ENCODE data around the gene TMEM87A.
"Not testable (repeated sequence)": the region's sequence is repeated elsewhere in the genome, so short reads cannot be mapped to it uniquely, and the experiment has no call there.

Gene TMEM87A

DNA sequence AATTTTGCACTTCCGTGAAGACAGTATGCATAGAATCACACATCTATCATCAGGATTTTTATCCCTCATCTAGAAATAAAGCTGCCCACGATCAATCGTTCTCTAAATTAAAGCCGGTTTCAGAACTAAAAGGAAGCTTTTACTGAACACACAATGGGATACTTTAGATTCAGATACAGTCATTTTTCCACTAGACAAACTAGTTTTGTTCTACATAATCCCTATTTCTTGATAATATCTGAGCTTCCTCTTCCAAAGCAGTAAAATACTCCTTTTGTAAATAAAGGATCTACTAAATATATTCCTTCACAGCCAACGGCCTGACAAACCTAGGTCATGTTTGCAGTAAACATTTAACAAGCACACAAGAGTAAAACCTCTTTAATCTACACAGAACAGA lies 2.2 kb downstream of the TMEM87A start:
- no peak for DNase-seq (ENCODE audit: low spot score)

DNA sequence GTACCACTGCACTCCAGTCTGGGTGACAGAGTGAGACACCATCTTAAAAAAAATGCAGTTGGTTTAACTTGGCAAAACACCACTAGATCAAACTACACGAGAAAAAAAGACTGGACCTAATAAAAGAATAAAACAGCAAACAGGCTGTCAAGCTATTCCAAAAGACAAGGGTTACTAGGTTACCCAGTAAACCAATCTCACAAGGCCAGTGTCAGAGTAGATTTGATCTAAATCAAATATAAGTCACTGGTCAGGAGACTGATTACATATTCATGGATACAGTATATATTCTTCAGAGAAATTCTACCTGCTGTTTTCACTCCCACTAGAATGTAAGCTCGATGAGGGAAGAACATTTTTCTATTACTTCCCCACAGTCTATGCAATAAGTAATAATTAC lies 2.7 kb downstream of the TMEM87A start:
- no peak for DNase-seq (ENCODE audit: low spot score)

DNA sequence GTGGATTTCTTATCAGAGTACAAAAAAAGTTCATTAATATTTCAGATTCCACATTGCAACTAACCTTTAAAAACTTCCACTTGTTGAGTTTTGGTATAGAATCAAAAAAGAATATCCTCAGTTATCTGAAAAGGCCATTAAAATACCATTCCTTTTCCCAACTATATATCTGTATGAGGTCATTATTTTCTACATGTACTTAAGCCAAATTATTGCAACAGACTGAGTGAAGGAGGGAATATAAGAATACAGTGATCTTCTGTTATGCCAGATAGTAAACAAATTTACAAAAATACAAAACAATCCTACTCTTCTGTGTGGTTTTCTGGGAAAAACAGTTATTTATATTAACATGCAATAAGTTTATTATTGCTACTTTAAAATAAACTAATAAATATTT lies 5.9 kb downstream of the TMEM87A start:
- DNase-seq (ENCODE audit: low spot score) = no peak

DNA sequence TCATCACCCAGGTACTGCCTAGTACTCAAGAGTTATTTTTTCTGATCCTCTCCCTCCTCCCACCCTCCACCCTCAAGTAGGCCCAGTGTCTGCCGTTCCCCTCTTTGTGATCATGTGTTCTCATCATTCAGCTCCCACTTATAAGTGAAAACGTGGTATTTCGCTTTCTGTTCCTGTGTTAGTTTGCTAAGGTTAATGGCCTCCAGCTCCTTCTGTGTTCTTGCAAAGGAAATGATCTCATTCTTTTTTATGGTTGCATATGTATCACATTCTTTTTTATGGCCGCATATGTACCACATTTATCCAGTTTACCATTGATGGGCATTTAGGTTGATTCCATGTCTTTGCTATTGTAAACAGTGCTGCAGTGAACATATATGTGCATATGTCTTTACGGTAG lies 8.4 kb downstream of the TMEM87A start:
- no peak for DNase-seq (ENCODE audit: low spot score)

DNA sequence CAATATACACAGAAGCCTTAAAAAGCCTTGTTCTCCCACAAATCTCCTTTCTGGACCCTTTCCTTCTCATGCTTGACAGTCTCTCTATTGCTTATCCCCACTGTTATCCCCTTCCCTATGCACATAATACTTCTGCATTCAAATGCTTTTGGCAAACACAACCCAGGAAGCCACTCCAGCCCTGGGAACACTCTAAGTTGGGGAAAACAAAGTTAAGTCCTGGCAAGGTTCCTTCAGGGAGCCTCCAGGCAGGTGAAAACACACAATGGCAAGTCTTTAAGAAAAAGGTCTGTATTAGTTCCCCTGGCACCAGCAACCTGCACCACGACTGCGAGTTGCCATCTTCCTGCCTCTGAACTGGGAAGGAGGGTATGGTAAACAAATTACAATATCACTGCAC lies 19.9 kb downstream of the TMEM87A start:
- DNase-seq (ENCODE audit: low spot score) = no peak

DNA sequence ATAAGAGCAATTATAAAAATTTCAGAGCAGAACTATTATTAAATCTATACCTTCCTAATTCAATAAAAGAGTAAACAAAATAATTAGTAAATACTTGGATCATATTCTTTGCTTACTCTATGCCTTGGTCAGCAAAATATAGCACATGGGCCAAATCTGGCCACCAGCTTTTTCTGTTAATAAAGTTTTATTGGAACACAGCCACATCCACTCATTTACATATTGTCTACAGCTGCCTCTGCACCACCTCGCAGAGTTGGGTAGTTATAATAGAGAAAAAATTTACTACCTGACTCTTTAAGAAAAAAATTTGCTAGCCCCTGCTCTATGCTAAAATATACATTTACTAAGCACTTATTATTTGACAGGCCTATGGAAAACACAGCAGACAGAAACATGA lies 32.4 kb downstream of the TMEM87A start:
- DNase-seq (ENCODE audit: low spot score) = no peak

DNA sequence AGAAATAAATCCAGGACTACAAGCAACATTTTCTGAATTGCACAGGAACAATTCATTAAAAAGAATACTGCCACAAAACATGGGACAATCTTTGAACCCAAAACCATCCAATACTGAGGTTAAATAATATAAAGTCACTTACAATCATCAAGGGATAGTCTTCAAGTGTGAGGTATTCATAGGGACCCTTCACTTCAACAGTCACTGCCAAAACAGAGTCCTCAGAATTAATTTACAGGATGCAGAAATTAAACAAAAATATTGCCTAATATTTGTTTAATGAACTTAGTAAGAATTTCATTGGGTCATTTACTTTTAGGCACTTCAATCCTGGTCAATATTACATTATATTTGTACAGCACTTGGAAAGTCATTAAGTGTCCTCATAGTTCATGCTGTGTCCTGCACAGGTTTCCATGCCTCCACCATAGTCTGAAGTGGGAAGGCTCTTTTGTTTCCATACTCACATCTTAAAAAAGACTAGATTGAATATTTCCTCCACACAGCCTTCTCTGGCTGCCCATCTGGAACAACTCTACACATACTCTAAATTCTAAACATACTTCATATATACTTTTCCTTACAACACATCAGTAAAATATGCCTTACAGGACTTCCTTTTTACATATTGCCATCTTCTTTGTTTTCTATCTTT lies 33.6 kb downstream of the TMEM87A start:
- peak; percentile 34 for DNase-seq (ENCODE audit: low spot score)

DNA sequence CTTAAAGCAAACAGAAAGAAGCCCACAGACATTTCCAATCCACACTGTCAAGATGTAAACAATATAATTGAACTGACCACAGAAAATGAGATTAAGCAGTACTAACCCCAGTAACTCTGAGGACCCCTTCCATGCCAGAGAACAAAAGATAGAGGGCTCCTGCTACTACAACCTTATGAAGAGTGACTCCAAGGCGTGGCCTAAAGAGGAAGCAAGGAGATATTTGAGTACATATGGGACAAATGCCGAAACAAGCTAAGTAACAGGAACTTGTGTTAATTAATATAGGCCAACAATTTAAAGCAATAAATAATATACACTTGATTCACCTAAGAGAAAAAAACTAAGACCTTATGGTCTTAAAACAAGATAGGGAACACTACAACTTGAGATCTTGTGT lies 40.1 kb downstream of the TMEM87A start:
- DNase-seq (ENCODE audit: low spot score) = no peak

DNA sequence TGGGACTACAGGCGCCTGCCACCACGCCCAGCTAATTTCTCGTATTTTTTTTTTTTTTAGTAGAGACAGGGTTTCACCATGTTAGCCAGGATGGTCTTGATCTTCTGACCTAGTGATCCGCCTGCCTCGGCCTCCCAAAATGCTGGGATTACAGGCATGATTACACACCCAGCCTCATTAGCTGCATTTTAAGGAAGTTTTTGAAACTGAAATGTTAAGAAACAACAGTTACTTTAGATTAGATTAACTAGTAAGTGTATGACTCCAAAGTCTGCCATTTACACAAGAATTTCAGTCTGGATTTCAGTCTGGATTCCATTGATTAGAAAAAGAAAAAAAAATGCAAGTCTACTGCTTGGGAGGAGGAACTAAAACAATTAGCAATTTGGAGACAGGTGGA lies 40.6 kb downstream of the TMEM87A start:
- DNase-seq (ENCODE audit: low spot score) = no peak

DNA sequence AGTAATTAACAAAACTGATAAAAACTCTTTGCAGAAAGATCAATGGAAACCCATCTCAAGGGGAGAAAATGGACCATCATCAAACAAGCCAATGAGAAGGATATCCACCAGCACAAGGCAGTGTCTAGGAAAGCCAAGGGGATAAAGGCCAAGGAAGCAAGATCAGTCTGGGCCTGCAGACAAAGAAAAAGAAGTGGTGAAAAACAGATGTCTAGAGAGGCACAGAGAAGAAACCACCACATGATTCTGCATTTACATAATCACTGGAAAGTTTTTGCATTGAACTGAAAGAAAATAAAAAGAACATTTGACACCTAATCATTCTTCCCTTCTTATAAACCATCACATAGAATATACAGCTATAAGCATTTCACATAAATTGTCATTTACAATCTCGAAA lies 42.1 kb downstream of the TMEM87A start:
- DNase-seq (ENCODE audit: low spot score) = no peak

DNA sequence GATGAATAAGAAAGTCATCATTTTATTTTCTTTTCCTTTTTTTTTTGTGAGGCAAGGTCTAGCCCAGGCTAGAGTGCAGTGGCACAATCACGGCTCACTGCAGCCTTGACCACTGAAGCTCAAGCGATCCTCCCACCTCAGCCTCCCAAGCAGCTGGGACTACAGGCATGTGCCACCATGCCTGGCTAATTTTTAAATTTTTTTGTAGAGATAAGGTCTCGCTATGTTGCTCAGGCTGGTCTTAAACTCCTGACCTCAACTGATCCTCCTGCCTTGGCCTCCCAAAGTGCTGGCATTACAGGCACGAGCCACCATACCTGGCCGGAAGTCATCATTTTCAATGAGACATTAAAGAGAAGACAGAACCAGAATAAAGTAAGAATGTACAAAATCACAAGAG lies 44.3 kb downstream of the TMEM87A start:
- DNase-seq (ENCODE audit: low spot score) = not testable (repeated sequence)

DNA sequence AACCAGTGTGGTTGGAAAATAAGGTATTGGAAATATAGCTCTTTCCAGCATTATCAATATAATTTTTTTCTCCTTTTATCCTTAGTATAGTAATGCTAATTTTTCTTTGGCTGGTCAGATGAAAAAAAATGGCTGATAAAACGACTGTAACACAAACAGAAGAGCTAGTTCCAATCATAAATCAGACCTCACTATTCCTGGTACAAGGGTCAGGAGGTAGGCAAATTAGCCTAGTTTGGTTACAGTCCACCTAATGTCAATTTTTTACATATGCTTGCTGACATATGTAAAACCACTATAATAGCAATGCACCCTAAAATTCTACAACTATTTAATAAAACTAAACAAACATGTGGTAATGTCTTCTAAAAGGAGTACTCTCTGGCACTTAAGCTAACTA lies 45.2 kb downstream of the TMEM87A start:
- no peak for DNase-seq (ENCODE audit: low spot score)

DNA sequence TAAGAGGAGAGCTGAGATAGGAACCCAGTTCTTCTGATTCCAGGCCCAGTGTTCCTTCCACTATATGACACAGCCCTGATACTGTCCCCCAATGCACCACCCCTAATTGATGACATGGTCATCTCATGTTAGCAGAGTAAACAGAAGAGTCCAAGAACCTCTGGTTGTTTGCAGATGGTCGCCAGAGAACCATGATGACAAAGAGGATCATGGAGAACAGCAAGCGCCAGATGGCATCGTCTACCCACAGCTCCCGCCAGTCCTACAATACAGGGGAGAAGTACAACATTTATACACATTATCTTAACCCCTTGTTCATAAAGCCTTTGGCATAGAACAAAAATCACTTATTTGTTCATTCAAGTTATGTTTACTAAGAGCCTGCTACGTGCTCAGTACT lies 46.6 kb downstream of the TMEM87A start:
- DNase-seq (ENCODE audit: low spot score) = no peak

DNA sequence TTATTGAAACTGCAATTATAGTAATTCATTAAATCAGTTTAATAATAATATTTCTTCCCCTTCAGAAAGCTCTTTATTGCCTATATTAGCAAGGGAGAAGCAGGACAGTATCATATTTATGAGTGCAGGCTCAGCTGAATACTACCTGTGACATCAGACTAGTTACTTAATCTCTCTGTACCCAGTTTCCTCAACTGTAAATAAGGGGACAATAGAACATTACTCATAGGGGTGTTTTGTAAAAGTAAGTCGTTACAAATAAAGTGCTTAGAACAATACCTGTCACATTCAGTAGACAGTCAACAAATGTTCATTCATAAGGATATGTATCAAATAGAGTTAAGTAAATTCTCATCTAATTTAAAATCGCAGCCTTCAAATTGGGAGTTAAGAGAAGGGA lies 53.0 kb downstream of the TMEM87A start:
- no peak for DNase-seq (ENCODE audit: low spot score)

DNA sequence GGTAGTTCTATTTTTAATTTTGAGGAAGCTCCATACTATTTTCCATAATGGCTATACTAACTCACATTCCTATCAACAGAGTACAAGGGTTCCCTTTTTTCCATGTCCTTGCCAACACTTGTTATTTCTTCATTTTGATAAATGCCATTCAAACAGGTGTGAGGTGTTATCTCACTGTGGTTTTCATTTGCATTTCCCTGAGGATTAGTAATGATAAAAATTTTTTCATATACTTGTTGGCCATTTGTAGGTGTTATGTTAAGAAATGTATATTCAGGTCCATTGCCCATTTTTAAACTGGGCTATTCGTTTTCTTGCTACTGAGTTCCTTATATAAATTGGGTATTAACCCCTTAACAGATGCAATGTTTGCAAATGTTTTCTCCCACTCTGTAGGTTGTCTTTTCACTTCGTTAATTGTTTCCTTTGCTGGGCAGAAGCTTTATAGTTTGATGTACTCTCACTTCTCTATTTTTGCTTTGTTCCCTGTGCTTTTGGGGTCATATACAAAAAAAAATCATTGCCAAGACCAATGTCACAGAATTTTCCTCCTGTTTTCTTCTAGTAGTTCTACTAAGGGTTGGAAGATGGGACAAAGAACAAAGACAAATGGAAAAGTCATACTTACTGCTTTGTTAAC lies 54.2 kb downstream of the TMEM87A start:
- no peak for DNase-seq (ENCODE audit: low spot score)

DNA sequence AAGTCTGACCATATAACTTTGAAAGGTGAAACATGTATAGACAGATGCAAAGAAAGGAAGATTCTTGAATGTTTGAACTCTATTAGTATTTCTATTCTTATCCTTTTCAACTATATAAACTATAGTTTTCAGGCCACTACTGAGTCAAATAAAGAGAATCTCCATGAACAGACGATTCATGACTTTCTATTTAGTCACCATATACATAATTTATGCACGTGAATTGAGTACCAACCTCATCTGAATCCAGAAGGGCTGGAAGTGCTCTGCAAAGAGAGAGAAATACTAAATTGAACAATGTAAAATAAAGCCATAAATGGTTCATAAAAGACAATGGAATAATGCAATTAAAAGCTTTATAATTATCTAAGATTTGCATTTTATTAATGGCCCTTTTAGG lies 55.7 kb downstream of the TMEM87A start:
- DNase-seq (ENCODE audit: low spot score) = no peak

DNA sequence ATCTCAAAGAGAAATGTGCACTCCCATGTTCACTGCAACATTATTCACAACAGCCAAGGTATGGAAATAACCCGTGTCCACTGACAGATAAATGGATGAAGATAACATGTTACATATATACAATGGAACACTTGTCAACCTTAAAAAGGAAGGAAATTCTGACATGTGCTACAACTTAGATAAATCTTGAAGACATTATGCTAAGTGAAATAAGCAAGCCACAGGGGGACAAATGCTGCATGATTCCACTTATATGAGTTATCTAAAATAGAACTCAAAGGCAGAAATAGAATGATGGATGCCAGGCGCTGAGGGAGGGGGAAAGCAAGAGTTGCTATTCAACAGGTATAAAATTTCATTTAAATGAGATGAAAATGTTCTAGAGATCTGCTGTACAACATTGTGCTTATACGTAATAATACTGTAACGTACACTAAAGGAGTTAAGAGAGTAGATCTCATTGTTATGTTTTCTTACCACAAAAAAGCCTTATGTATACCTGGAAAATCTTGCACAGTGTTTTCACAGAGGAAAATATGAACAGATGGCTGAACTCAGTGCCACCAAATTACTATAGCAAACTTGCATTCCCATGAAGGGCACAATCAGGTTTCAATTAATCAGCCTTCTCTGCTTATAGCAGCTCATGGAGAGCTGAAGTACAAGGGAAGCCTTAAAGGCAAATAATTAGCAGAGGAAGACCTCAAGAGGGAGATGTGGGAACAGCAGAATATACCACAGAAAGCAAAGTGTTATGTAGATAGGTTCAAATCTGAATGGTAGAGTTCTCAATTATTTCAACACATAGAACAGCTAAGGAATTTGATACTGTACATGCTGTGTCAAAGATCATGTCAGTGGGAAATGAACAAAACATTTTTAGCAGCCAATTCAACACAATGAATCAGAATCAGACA lies 57.1 kb downstream of the TMEM87A start:
- no peak for DNase-seq (ENCODE audit: low spot score)

DNA sequence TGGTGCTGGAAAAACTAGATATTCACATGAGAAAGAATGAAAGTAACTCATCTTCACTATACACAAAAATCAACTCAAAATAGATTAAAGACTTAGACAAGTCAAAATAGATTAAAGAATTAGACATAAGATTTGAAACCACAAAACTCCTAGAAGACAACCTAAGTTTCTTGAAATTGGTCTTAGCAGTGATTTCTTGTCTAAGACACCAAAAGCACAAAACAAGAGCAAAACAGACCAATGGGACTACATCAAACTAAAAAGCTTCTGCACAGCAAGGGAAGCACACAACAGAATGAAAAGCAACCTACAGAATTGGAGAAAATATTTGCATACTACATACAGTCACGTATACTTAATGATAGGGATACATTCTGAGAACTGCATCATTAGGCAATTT lies 58.6 kb downstream of the TMEM87A start:
- no peak for DNase-seq (ENCODE audit: low spot score)

DNA sequence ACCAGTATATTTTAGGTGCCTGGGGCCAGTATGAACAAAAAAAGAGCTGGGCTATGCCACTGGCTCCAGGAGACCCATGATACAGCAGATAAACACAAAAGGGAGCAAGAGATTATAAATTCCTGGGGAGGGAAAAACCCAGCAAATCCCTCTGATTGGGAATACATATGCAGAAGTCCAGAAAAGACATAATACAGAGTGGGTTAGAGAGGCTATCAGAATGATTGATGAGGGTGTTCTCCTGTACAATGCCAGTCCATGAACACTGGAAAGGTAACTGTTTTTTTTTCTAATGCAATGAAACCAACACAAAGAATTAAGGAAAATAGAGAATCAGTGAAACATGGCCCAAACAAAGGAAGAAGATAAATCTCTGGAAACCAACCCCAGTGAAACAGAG lies 59.7 kb downstream of the TMEM87A start:
- no peak for DNase-seq (ENCODE audit: low spot score)

DNA sequence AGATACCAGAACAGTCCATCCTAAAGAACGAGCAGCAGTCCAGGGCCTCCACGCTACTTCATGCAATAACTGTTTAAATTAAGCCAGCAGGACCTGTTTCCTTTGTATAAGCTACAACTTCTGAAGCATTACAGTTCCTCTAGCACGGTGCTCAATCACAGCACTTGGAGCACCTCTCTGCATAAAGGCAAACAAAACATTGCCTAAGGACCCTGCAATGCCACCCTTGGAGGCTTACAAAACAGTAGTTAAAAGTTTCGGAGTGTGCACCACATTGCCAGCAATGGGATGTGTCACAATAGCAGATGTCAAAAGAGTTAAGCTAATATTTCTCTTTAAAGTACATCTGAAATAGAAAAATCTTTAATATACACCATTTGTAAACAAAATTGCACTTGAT lies 62.5 kb downstream of the TMEM87A start:
- DNase-seq (ENCODE audit: low spot score) = no peak

DNA sequence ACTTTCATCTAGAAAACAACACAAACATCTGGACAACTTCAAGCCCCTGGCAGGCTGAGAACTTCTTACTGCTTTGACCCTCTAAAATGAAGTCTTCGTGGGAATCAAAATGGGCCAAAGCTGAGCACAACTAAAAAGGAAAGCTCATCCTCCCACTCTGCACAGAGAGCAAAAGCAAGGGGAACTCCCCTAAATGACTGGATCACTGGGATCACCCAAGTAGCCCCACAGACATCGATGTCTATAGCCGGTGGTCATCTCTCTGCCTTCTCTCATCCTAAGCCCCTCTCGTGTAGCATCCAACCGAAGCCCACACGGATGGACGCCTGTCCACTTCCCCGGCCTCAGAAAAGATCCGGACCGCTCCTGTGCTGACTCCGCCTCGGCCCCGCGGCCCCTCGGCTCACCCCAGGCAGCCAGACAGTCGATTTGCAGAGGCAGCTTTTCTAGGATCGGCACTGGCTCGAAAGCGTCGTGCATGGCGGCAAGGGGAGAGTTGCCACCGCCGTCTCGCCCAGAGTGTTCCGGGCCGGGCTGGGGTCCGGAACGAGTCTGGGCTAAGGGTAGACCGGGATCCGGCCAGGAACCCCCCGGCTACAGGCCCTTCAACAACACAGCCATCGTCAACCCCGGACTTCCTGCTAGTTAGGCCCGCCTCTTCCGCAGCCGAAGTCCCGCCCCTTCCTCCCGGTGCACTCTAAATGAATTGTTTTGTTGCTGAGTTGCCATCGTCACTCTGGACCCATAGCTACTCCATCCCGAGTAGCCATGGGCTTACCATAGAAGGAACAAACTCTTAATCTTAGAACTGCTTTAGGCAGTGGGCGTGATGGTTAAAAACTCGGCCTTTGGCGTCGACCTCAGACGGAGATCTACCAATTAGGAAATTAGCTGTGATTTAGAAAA lies 65.3 kb downstream of the TMEM87A start, which contains the start of gene VPS39:
VPS39 (minus strand) TSS at position 631 of the 906 bp plus-strand sequence; CDS start at position 480, 151 bp downstream.
- peak; percentile 87 for DNase-seq (ENCODE audit: low spot score)

DNA sequence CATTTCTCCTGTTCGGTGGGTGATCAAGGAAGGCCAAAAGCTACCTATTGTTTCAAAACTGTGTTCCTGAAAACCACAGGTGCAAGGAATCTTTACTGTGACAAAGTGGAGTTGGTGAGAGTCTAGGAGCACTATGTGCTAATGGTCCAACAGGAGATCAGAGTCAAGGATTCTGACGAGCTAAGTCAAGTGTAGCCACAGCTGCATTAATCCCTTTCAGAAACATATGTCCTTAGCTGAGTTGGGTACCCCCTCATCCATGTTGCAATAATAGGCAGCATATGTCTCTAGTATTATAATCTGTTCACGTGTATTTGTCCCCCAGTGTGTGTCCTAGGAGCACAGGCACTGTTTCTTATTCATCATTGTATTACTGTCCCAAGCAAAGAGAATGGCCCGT lies 66.8 kb downstream of the TMEM87A start:
- DNase-seq (ENCODE audit: low spot score) = no peak

Measured in kidney tubule cell (primary cell).